GM12873 (cell line): ENCODE measurements around the gene ARHGAP22.

ENCODE experiments used
- CTCF ChIP-seq: IDR thresholded peaks from 2 replicates; pipeline ENCODE4 v1.5.1; 2012; ENCODE audit warnings: low read depth, mild to moderate bottlenecking, moderate library complexity, low read length, control low read depth; ENCODE audit not compliant: insufficient read depth; ENCODE audit errors: missing control alignments

Gene ARHGAP22

GRCh38 chr10:48531486-48531885, 73.4 kb downstream of the ARHGAP22 start:
- TF ChIP-seq CTCF: no peak

GRCh38 chr10:48529331-48529730, 75.5 kb downstream of the ARHGAP22 start:
- no peak for TF ChIP-seq CTCF

GRCh38 chr10:48527756-48528155, 77.1 kb downstream of the ARHGAP22 start:
- no peak for TF ChIP-seq CTCF

GRCh38 chr10:48526846-48527505, 77.9 kb downstream of the ARHGAP22 start:
- TF ChIP-seq CTCF: no peak

- no peak for TF ChIP-seq CTCF
These were observed 78.7 kb downstream of the ARHGAP22 start for GRCh38 chr10:48526011-48526821.

- no peak for TF ChIP-seq CTCF
These were observed 79.8 kb downstream of the ARHGAP22 start for GRCh38 chr10:48525113-48525512.
